Keratinocyte (primary cell): Measurements from ENCODE around the gene ZFR2. TPM values are rescaled to one million over a fixed set of nuclear protein-coding genes. Genes with fewer than 3 reads are reported as not detected.

Source experiments
- DNase-seq: peaks from one replicate; pipeline ENCODE4 v3.0.0-alpha.2; 2011; ENCODE audit warnings: low read depth, missing footprints, low spot score
- FAIRE-seq: peaks from 2 replicates; lab custom pipeline; 2011; peaks lifted over from hg19 to GRCh38; lab: Jason Lieb, UNC
- H2AFZ ChIP-seq: 2 replicates; pipeline ENCODE4 v1.6.0; 2012; ENCODE audit warnings: low read length, control low read depth, inconsistent platforms; ENCODE audit not compliant: control insufficient read depth
- H3K27ac ChIP-seq: 2 replicates; pipeline ENCODE4 v1.5.1; 2011; ENCODE audit warnings: low read length; ENCODE audit not compliant: control insufficient read depth, insufficient read depth
- H3K27me3 ChIP-seq: 3 replicates; pipeline ENCODE4 v1.6.0; 2011; ENCODE audit warnings: low read length; ENCODE audit not compliant: control insufficient read depth, insufficient read depth; ENCODE audit errors: extremely low read depth
- H3K36me3 ChIP-seq, 2 experiments: 2 replicates in 1 of 2; 3 replicates in 1 of 2; pipeline ENCODE4 v1.5.1; 2011; ENCODE audit warnings: low read length in 2 of 2, mild to moderate bottlenecking in 1 of 2; ENCODE audit not compliant: control insufficient read depth in 2 of 2, insufficient read depth in 2 of 2; ENCODE audit errors: extremely low read depth in 1 of 2
- H3K4me1 ChIP-seq: 3 replicates; pipeline ENCODE4 v1.5.1; 2011; ENCODE audit warnings: low read length; ENCODE audit not compliant: control insufficient read depth, insufficient read depth; ENCODE audit errors: extremely low read depth
- H3K4me2 ChIP-seq: 3 replicates; pipeline ENCODE4 v1.6.0; 2011; ENCODE audit warnings: low read depth, low read length; ENCODE audit not compliant: control insufficient read depth, insufficient read depth; ENCODE audit errors: extremely low read depth
- H3K4me3 ChIP-seq, 3 experiments: fragments of 200-600 bp in 1 of 3; sonication (generic) in 1 of 3; 2 replicates in 2 of 3; 3 replicates in 1 of 3; pipeline ENCODE4 v1.5.1; 2011 to 2016; ENCODE audit warnings: low read length in 3 of 3, mild to moderate bottlenecking in 3 of 3, control low read depth in 2 of 3, inconsistent platforms in 1 of 3, low read depth in 1 of 3, mixed read lengths in 1 of 3, mixed run types in 1 of 3, moderate library complexity in 1 of 3; ENCODE audit not compliant: control insufficient read depth in 2 of 3, insufficient read depth in 2 of 3; ENCODE audit errors: extremely low read depth in 1 of 3
- H3K79me2 ChIP-seq: 2 replicates; pipeline ENCODE4 v1.6.0; 2012; ENCODE audit warnings: low read length; ENCODE audit not compliant: control insufficient read depth, insufficient read depth
- H3K9ac ChIP-seq: 3 replicates; pipeline ENCODE4 v1.6.0; 2011; ENCODE audit warnings: low read length; ENCODE audit not compliant: control insufficient read depth, insufficient read depth; ENCODE audit errors: extremely low read depth
- H3K9me1 ChIP-seq: 3 replicates; pipeline ENCODE4 v1.6.0; 2011; ENCODE audit warnings: low read length; ENCODE audit not compliant: control insufficient read depth, insufficient read depth; ENCODE audit errors: extremely low read depth
- H3K9me3 ChIP-seq: 2 replicates; pipeline ENCODE4 v1.5.1; 2012; ENCODE audit warnings: low read depth, low read length; ENCODE audit not compliant: control insufficient read depth
- H4K20me1 ChIP-seq: 3 replicates; pipeline ENCODE4 v1.6.0; 2011; ENCODE audit warnings: low read length; ENCODE audit not compliant: control insufficient read depth, insufficient read depth; ENCODE audit errors: extremely low read depth
- CTCF ChIP-seq, 3 experiments: IDR thresholded peaks in 1 of 3; conservative IDR thresholded peaks in 1 of 3; optimal IDR thresholded peaks in 1 of 3; 2 replicates in 2 of 3; 3 replicates in 1 of 3; pipeline versions ENCODE3 to v1.5.1; 2011; ENCODE audit warnings: low read length in 3 of 3, mild to moderate bottlenecking in 3 of 3, moderate library complexity in 2 of 3, control low read depth in 1 of 3, inconsistent platforms in 1 of 3; ENCODE audit not compliant: insufficient read depth in 2 of 3; ENCODE audit errors: extremely low read depth in 1 of 3
- EZH2 ChIP-seq: IDR thresholded peaks from one replicate; pipeline ENCODE4 v1.6.1; 2012; ENCODE audit warnings: inconsistent platforms, mild to moderate bottlenecking, low read length, moderate library complexity
- dilution Hi-C: fragments of 300-500 bp; cut with MboI; formaldehyde crosslinking; loops from one replicate; pipeline ENCODE4 v1.7.0; 2020; ENCODE audit warnings: low sequenced_read_pairs; ENCODE audit not compliant: extremely low pct_ligation_motif_present
- polyA minus RNA-seq, 3 experiments: library from RNA; depleted of rRNA, polyadenylated mRNA; stranded (reverse); fragments of >200 nt; gene quantifications; 1 replicate in 1 of 3; 2 replicates in 1 of 3; 3 replicates in 1 of 3; pipeline ENCODE4 v1.2.3, GENCODE V29; 2011
- polyA plus RNA-seq, 5 experiments: library from polyadenylated mRNA; depleted of rRNA in 3 of 5; stranded (reverse) in 3 of 5; stranded (forward) in 1 of 5; unstranded in 1 of 5; fragments of >200 nt; gene quantifications; 1 replicate in 1 of 5; 2 replicates in 3 of 5; 3 replicates in 1 of 5; pipeline versions ENCODE4 v1.2.1 to v1.2.3, GENCODE V29; 2011 to 2012; ENCODE audit warnings: missing spikeins in 2 of 5, low read depth in 1 of 5, low replicate concordance in 1 of 5

Gene ZFR2
- not detected in 3 replicates for polyA plus RNA-seq
- not detected for polyA plus RNA-seq (2011; ENCODE audit: low read depth)
- polyA plus RNA-seq (2011; cell fraction: cytosol; rRNA removed), result 0.09 TPM in 2 replicates
- polyA plus RNA-seq (2011; cell fraction: nucleus; rRNA removed), result 0.46 TPM in 1 of 2 replicates, not detected in the other
- 0.41 TPM in 1 of 2 replicates, not detected in the other for polyA plus RNA-seq (2012; ENCODE audit: low replicate concordance)
- not detected in 3 replicates for polyA minus RNA-seq
- polyA minus RNA-seq (2011; cell fraction: cytosol; rRNA and poly(A)+ RNA removed), result not detected
- not detected in 2 replicates for polyA minus RNA-seq (2011; cell fraction: nucleus; rRNA and poly(A)+ RNA removed)

- dilution Hi-C loops, result no loop called here
- DNase-seq (no peak), FAIRE-seq (no peak)
- no peak within 1 kb of the TSS for H3K9ac ChIP-seq
- peaks cover 3% of the 10 kb centered on the region for H4K20me1 ChIP-seq
- peaks cover 5% of the 10 kb centered on the region for H3K9me3 ChIP-seq
- H2AFZ ChIP-seq, result no peak within 1 kb of the TSS
- no peaks in the 10 kb centered on the region for H3K4me1 ChIP-seq
- no peak within 1 kb of the TSS for H3K4me3 ChIP-seq
- H3K27me3 ChIP-seq, result peaks cover 41% of the 10 kb centered on the region
- H3K79me2 ChIP-seq, result no peaks in the 10 kb centered on the region
- H3K27ac ChIP-seq, result no peak within 1 kb of the TSS
- H3K36me3 ChIP-seq, result no peaks in the 10 kb centered on the region
- no peaks in the 10 kb centered on the region for H3K9me1 ChIP-seq
- H3K4me2 ChIP-seq, result no peak within 1 kb of the TSS
- TF ChIP-seq CTCF (optimal IDR thresholded peaks at IDR 0.05 in 1 of 3, IDR thresholded peaks at IDR 0.05 in 1 of 3, conservative IDR thresholded peaks at IDR 0.05 in 1 of 3; ENCODE audit: extremely low read depth in 1 of 3, insufficient read depth in 2 of 3, low read length in 3 of 3) (no peak), EZH2 (no peak)
Observed at GRCh38 chr19:3868770-3869456, at the start of gene ZFR2. ZFR2 (minus strand) TSS chr19:3869038; CDS start chr19:3869017, 21 bp downstream.

GRCh38 chr19:3916033-3916432, 47.2 kb upstream of the ZFR2 start:
- no peaks in the 10 kb centered on the region for H3K4me1 ChIP-seq
- no peak for DNase-seq
- H3K4me3 ChIP-seq, result no peak overlapping the region
- TF ChIP-seq CTCF (optimal IDR thresholded peaks at IDR 0.05 in 1 of 3, IDR thresholded peaks at IDR 0.05 in 1 of 3, conservative IDR thresholded peaks at IDR 0.05 in 1 of 3; ENCODE audit: extremely low read depth in 1 of 3, insufficient read depth in 2 of 3, low read length in 3 of 3) (no peak), EZH2 (no peak)
- FAIRE-seq, result no peak
- no peak overlapping the region for H3K27ac ChIP-seq
- H2AFZ ChIP-seq, result no peak overlapping the region
- H3K9ac ChIP-seq, result no peak overlapping the region
- dilution Hi-C loops, result no loop called here
- no peak overlapping the region for H3K4me2 ChIP-seq
- H3K9me1 ChIP-seq, result no peaks in the 10 kb centered on the region
- no peaks in the 10 kb centered on the region for H3K27me3 ChIP-seq
- H3K36me3 ChIP-seq, result no peaks in the 10 kb centered on the region
- no peaks in the 10 kb centered on the region for H4K20me1 ChIP-seq
- H3K79me2 ChIP-seq, result no peaks in the 10 kb centered on the region
- H3K9me3 ChIP-seq, result peaks cover 4% of the 10 kb centered on the region
